Measurements from ENCODE around the gene ABLIM2. TPM values are rescaled to one million over a fixed set of nuclear protein-coding genes. Genes with fewer than 3 reads are reported as not detected.

Gene ABLIM2
- total RNA-seq, 3 donors from 2014 or later (not counting 1 experiment from before 2014, with no cell fraction given) = 0.71 to 2.8 (median 1.3) TPM

- no peaks in the 10 kb centered on the region for H3K36me3 Mint-ChIP-seq
- H3K4me1 Mint-ChIP-seq = no peaks in the 10 kb centered on the region
- Histone ChIP-seq H3K27ac (ENCODE audit: low read length) (no peak overlapping the region), H3K4me3 (ENCODE audit: low read length) (no peak overlapping the region), H3K9me3 (ENCODE audit: control insufficient read depth, insufficient read depth, low read length) (no peaks in the 10 kb centered on the region), H3K4me1 (ENCODE audit: control insufficient read depth, insufficient read depth, low read length) (no peaks in the 10 kb centered on the region), H3K27me3 (ENCODE audit: control insufficient read depth, insufficient read depth, low read length) (no peaks in the 10 kb centered on the region), H3K36me3 (ENCODE audit: control insufficient read depth, insufficient read depth, low read length) (no peaks in the 10 kb centered on the region)
- 90% methylated on average over 19 of the region's 19 CpGs for WGBS (ENCODE audit: insufficient coverage)
- H3K27me3 Mint-ChIP-seq (ENCODE audit: low read depth in 2 of 2) = peaks cover 0 to 11% of the 10 kb centered on the region in 2 donors
- TF ChIP-seq CTCF (IDR thresholded peaks at IDR 0.05) = no peak
- peaks cover 3% of the 10 kb centered on the region in 2 donors for H3K9me3 Mint-ChIP-seq
- H3K27ac Mint-ChIP-seq = no peak overlapping the region
- ATAC-seq (no peak), DNase-seq (no peak)
- intact Hi-C loops (cut with micrococcal nuclease) = no loop called here
- no peak overlapping the region for H3K4me3 Mint-ChIP-seq
Observed at GRCh38 chr4:8136972-8137710, 21.5 kb downstream of the ABLIM2 start.

DNA sequence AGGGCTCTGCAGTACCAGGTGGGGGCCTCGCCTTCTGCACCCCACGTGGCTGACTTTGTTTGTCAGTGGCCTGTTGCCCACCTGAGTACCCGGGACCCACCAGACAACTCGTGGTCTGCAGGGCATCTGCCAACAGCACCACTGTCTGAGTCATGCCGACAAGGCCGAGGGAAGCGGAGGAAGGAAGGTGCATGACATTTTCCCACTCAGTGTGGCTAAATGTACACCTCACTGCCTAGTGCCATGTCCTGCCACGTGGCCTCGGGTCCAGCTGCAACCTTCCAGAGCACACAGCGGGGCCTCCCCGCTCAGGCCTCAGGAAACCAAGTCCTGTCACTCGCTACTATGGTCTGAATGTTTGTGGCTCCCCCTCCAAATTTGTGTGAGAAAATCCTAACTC is 22.1 kb downstream of the ABLIM2 start:
- TF ChIP-seq CTCF (IDR thresholded peaks at IDR 0.05) = no peak
- no peak overlapping the region for H3K27ac ChIP-seq (ENCODE audit: low read length)
- intact Hi-C loops (cut with micrococcal nuclease) = no loop called here
- no peak for DNase-seq
- peaks cover 0 to 11% of the 10 kb centered on the region in 2 donors for H3K27me3 Mint-ChIP-seq (ENCODE audit: low read depth in 2 of 2)
- H3K36me3 Mint-ChIP-seq = no peaks in the 10 kb centered on the region
- no peaks in the 10 kb centered on the region for H3K36me3 ChIP-seq (ENCODE audit: control insufficient read depth, insufficient read depth, low read length)
- H3K4me1 Mint-ChIP-seq = no peaks in the 10 kb centered on the region
- no peaks in the 10 kb centered on the region for H3K4me1 ChIP-seq (ENCODE audit: control insufficient read depth, insufficient read depth, low read length)
- no peak overlapping the region for H3K4me3 Mint-ChIP-seq
- no peak for ATAC-seq
- H3K9me3 Mint-ChIP-seq = peaks cover 3% of the 10 kb centered on the region in 2 donors
- WGBS (ENCODE audit: insufficient coverage) = 80% methylated on average over 12 of the region's 12 CpGs
- no peaks in the 10 kb centered on the region for H3K9me3 ChIP-seq (ENCODE audit: control insufficient read depth, insufficient read depth, low read length)
- no peak overlapping the region for H3K27ac Mint-ChIP-seq
- H3K27me3 ChIP-seq (ENCODE audit: control insufficient read depth, insufficient read depth, low read length) = no peaks in the 10 kb centered on the region
- H3K4me3 ChIP-seq (ENCODE audit: low read length) = no peak overlapping the region

GRCh38 chr4:8135666-8136065 is 22.9 kb downstream of the ABLIM2 start:
- Histone ChIP-seq H3K27ac (ENCODE audit: low read length) (no peak overlapping the region), H3K4me1 (ENCODE audit: control insufficient read depth, insufficient read depth, low read length) (no peaks in the 10 kb centered on the region), H3K27me3 (ENCODE audit: control insufficient read depth, insufficient read depth, low read length) (no peaks in the 10 kb centered on the region), H3K9me3 (ENCODE audit: control insufficient read depth, insufficient read depth, low read length) (no peaks in the 10 kb centered on the region), H3K36me3 (ENCODE audit: control insufficient read depth, insufficient read depth, low read length) (no peaks in the 10 kb centered on the region), H3K4me3 (ENCODE audit: low read length) (no peak overlapping the region)
- Mint-ChIP-seq H3K4me3 (no peak overlapping the region), H3K27me3 (ENCODE audit: low read depth in 2 of 2) (peaks cover 0 to 11% of the 10 kb centered on the region in 2 donors), H3K27ac (no peak overlapping the region), H3K36me3 (no peaks in the 10 kb centered on the region), H3K9me3 (peaks cover 3% of the 10 kb centered on the region in 2 donors), H3K4me1 (no peaks in the 10 kb centered on the region)
- DNase-seq = no peak
- intact Hi-C loops (cut with micrococcal nuclease) = no loop called here
- no peak for TF ChIP-seq CTCF (IDR thresholded peaks at IDR 0.05)
- WGBS (ENCODE audit: insufficient coverage) = 92% methylated on average over 15 of the region's 15 CpGs
- ATAC-seq = no peak
